Naive B cell (primary cell): ENCODE data around the gene ABCA12. TPM values are rescaled to one million over a fixed set of nuclear protein-coding genes. Genes with fewer than 3 reads are reported as not detected.

Experiments
- ATAC-seq, 2 donors: fragments of 150-1000 bp; cut with Tn5 transposase; 2 replicates each; pipeline ENCODE4 v1.10.0; 2021; ENCODE audit warnings: low read depth in 2 of 2, mild to moderate bottlenecking in 2 of 2, moderate library complexity in 2 of 2
- DNase-seq: peaks from one replicate; pipeline ENCODE4 v3.0.0; 2022
- H3K27ac Mint-ChIP-seq, 6 donors: one replicate each; pipeline ENCODE4 v1.8.0; 2020 to 2022; ENCODE audit warnings: mild to moderate bottlenecking in 6 of 6, mixed read lengths in 6 of 6, moderate library complexity in 5 of 6, inconsistent platforms in 2 of 6
- H3K27me3 Mint-ChIP-seq, 3 donors: one replicate each; pipeline ENCODE4 v1.8.0; 2021 to 2022; ENCODE audit warnings: mixed read lengths in 3 of 3, mild to moderate bottlenecking in 1 of 3
- H3K36me3 Mint-ChIP-seq, 2 donors: one replicate each; pipeline ENCODE4 v1.8.0; 2020 to 2022; ENCODE audit warnings: mixed read lengths in 2 of 2, inconsistent platforms in 1 of 2, mild to moderate bottlenecking in 1 of 2
- H3K4me1 Mint-ChIP-seq, 3 donors: one replicate each; pipeline ENCODE4 v1.8.0; 2020 to 2022; ENCODE audit warnings: mixed read lengths in 3 of 3, inconsistent platforms in 1 of 3, mild to moderate bottlenecking in 1 of 3, moderate library complexity in 1 of 3
- H3K4me3 Mint-ChIP-seq, 8 donors: one replicate each; pipeline ENCODE4 v1.8.0; 2020 to 2022; ENCODE audit warnings: mild to moderate bottlenecking in 8 of 8, mixed read lengths in 8 of 8, moderate library complexity in 8 of 8, inconsistent platforms in 2 of 8
- H3K9me3 Mint-ChIP-seq, 7 donors: one replicate each; pipeline ENCODE4 v1.8.0; 2020 to 2022; ENCODE audit warnings: mixed read lengths in 7 of 7, mild to moderate bottlenecking in 5 of 7, inconsistent platforms in 2 of 7, moderate library complexity in 1 of 7
- polyA plus RNA-seq, 6 donors: library from polyadenylated mRNA; unstranded; fragments of 300-500 nt; fragmentation: Illumina TruSeq; gene quantifications; one replicate each; pipeline ENCODE4 v1.2.3, GENCODE V29; 2021; ENCODE audit warnings: low read depth in 6 of 6

Gene ABCA12
- polyA plus RNA-seq, 6 donors from 2014 or later, result not detected

DNA sequence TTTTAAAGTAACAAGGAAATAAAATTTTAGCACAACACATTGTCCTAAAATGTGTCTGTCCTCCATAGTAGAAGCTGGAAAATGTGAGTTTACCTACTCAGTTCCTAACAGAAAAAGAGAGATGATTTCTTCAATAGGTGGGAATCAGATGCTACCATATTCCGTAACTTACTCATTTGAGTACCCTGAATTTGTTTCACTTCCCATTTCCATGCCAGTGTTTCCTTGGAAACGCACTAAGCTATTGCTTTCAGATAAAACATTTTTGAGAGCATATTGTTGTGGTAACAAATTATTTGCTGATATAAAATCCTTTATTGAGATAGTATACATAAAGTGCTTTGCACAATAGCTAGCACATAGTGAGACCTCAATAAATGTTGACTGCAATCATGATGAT is 191.5 kb downstream of the ABCA12 start:
- no peaks in the 10 kb centered on the region for H3K36me3 Mint-ChIP-seq
- ATAC-seq, result no peak
- H3K9me3 Mint-ChIP-seq, result no peaks in the 10 kb centered on the region
- H3K27ac Mint-ChIP-seq, result no peak overlapping the region
- no peak for DNase-seq
- no peaks in the 10 kb centered on the region for H3K4me1 Mint-ChIP-seq
- no peak overlapping the region for H3K4me3 Mint-ChIP-seq
- no peaks in the 10 kb centered on the region for H3K27me3 Mint-ChIP-seq

DNA sequence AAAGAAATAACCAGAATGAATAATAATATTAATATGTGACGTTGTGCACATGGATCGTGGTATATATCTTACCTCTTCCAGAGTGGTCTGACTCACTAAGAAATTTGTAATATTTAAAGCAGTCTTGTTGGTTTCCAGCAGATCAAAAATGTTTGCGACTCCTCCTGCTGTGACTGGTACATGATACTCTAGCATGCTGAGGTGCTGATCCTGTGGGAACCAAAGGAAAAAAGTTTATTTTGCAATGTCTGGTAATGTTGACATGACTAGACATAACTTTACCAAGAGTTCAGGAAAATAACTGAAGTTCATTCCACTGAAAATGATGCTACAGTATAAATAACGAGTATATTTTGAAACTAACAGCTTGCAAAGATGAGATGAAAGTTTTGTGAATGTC is 204.4 kb downstream of the ABCA12 start:
- DNase-seq, result no peak
- ATAC-seq, result no peak
- Mint-ChIP-seq H3K4me1 (no peaks in the 10 kb centered on the region), H3K4me3 (no peak overlapping the region), H3K27me3 (no peaks in the 10 kb centered on the region), H3K27ac (peak overlapping the region in 1 of 6 donors; percentile 5), H3K9me3 (peaks cover 0 to 2% (median 0%) of the 10 kb centered on the region in 7 donors), H3K36me3 (no peaks in the 10 kb centered on the region)

DNA sequence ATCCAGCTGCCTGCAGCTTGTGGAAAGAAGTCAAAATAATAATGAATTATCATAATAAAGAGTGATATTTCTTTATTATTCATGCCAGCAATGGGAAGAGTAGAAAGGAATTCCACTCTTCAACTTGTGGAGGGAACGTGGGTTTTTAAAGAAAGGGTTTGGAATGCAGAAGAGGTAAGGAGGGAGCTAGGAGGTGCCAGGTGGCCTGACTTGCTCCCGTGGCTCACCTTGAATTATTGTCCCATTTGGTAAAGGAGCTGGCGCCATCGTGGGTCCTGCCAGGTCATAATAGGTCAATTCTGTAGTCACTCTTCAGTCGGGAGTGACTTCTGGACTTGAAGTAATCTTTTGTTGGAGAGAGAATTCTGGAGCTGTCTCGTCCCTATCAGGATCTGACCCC is 233.8 kb downstream of the ABCA12 start:
- Mint-ChIP-seq H3K4me1 (no peaks in the 10 kb centered on the region), H3K36me3 (no peaks in the 10 kb centered on the region), H3K4me3 (no peak overlapping the region), H3K27ac (no peak overlapping the region), H3K9me3 (peaks cover 0 to 6% (median 0%) of the 10 kb centered on the region in 7 donors), H3K27me3 (no peaks in the 10 kb centered on the region)
- ATAC-seq (no peak), DNase-seq (no peak)

DNA sequence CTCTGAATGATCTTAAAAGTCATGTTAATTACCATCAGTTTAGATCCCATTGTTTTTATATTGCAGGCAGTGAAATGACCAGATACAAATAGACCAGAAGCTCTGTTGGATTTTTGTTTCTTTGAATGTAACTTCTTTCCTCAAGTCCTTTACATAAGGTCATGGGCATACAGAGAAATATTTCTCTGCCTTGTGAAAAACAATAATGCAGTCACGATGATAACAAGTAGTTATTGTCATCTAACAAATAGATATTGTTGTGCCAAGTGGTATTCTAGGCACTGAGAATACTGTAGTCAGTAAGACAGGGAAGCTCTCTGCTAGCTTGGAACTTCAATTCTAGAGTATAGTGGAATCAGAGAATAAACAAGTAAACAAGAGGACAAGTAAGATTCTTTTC is 234.2 kb downstream of the ABCA12 start:
- Mint-ChIP-seq H3K36me3 (no peaks in the 10 kb centered on the region), H3K4me3 (no peak overlapping the region), H3K27me3 (no peaks in the 10 kb centered on the region), H3K9me3 (peaks cover 0 to 2% (median 0%) of the 10 kb centered on the region in 7 donors), H3K27ac (no peak overlapping the region), H3K4me1 (no peaks in the 10 kb centered on the region)
- ATAC-seq (no peak), DNase-seq (no peak)

DNA sequence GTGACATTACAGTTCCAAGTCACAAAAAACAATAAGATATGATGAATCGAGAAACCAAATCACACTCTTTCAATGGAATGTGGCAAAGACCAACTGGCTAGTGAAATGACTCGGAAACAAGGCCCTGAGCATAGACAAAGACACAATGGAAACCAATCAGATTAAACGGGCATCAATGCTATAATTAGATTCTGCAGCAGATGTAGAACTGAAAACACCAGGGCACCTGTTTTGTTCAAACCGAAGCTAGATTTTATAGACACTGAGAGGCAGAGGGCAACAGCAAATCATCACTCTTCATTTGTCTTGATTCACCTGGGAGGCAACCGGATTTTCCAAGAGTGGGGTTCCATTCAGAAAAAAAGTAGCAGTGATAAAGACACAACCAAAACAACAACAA is 236.1 kb downstream of the ABCA12 start:
- Mint-ChIP-seq H3K9me3 (peaks cover 0 to 2% (median 0%) of the 10 kb centered on the region in 7 donors), H3K27me3 (no peaks in the 10 kb centered on the region), H3K27ac (no peak overlapping the region), H3K36me3 (no peaks in the 10 kb centered on the region), H3K4me3 (no peak overlapping the region), H3K4me1 (no peaks in the 10 kb centered on the region)
- DNase-seq, result no peak
- no peak for ATAC-seq

DNA sequence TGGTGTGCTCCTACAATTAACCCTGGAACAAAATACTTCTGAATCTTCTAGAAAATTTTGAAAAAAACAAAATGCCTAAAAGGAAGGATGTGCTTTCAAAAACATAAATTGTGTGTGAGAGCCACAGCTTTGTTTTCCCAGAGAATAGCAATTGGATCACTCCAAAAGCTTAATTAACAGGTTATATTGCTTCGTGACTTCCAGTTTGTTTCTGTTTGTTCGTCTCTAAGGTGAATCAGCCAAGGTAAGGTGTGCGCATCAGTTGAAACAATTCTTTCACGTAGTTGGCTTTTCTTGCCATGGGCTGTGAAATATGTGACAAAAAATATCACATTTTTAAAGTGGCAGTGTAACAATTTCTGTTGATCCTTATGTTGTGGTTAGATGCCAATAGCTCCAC is 238.7 kb downstream of the ABCA12 start:
- DNase-seq (no peak), ATAC-seq (no peak)
- Mint-ChIP-seq H3K4me1 (peaks cover 0 to 8% (median 0%) of the 10 kb centered on the region in 3 donors), H3K27ac (no peak overlapping the region), H3K4me3 (no peak overlapping the region), H3K9me3 (peaks cover 0 to under 1% (median 0%) of the 10 kb centered on the region in 7 donors), H3K27me3 (no peaks in the 10 kb centered on the region), H3K36me3 (no peaks in the 10 kb centered on the region)

DNA sequence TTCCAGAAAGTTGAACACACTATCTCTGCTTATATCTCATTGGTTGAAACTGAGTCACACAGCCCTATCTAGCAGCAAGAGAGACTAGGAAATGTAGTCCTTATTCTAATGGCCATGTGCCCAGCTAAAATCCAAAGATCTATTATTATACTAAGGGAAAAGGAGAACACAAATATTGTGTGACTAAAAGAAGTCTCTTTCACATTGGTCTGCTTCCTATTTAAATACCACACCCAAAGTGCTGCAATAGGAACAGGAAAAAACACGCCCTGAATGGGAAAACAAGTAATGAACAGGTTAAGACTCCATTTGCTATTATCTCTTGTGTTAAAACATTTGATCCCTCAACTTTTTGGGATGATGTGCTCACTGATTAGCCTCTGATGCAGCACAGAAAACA is 242.2 kb downstream of the ABCA12 start:
- peaks cover 0 to 8% (median 0%) of the 10 kb centered on the region in 3 donors for H3K4me1 Mint-ChIP-seq
- H3K4me3 Mint-ChIP-seq, result no peak overlapping the region
- ATAC-seq, result no peak
- H3K36me3 Mint-ChIP-seq, result no peaks in the 10 kb centered on the region
- DNase-seq, result no peak
- H3K9me3 Mint-ChIP-seq, result no peaks in the 10 kb centered on the region
- no peaks in the 10 kb centered on the region for H3K27me3 Mint-ChIP-seq
- no peak overlapping the region for H3K27ac Mint-ChIP-seq

DNA sequence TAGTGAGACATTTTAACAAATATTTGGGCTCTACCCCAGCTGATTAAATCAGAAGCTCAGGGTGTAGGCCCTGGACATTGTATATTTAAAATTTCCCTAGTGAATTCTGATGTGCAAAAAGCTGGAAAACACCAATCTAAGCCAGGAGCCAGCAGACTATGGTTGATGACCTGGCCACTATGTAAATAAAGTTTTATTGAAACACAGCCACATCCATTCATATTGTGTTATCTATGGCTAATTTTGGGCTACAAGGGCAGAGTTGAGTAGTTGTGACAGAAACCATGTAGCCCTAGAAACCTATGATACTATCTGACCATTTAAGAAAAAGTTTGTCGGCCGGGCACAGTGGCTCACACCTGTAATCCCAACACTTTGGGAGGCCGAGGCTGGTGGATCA is 243.0 kb downstream of the ABCA12 start:
- H3K36me3 Mint-ChIP-seq, result no peaks in the 10 kb centered on the region
- ATAC-seq, result no peak
- no peak for DNase-seq
- no peaks in the 10 kb centered on the region for H3K27me3 Mint-ChIP-seq
- H3K9me3 Mint-ChIP-seq, result no peaks in the 10 kb centered on the region
- no peak overlapping the region for H3K4me3 Mint-ChIP-seq
- H3K27ac Mint-ChIP-seq, result no peak overlapping the region
- H3K4me1 Mint-ChIP-seq, result peaks cover 0 to 8% (median 0%) of the 10 kb centered on the region in 3 donors

DNA sequence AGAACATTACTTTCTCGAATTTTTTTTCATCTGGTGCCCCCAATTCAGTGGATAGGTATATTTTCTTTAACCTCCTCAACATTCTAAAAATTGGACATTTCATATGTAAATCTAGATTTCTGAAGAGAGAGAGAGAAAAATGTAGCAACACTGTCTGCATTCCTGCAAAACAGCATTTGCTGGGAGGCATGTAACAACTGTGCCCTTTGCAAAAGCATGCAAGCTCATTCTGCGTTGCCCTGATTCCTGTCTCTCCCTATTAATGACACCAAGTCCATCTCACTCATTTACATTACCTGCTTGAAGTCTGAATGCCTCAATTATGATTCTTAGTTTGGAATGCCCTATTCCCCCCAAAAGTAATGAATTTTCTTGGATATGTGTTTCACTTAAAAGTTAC is 249.1 kb downstream of the ABCA12 start:
- Mint-ChIP-seq H3K27me3 (no peaks in the 10 kb centered on the region), H3K36me3 (no peaks in the 10 kb centered on the region), H3K4me3 (no peak overlapping the region), H3K27ac (no peak overlapping the region), H3K9me3 (no peaks in the 10 kb centered on the region), H3K4me1 (no peaks in the 10 kb centered on the region)
- no peak for ATAC-seq
- no peak for DNase-seq

DNA sequence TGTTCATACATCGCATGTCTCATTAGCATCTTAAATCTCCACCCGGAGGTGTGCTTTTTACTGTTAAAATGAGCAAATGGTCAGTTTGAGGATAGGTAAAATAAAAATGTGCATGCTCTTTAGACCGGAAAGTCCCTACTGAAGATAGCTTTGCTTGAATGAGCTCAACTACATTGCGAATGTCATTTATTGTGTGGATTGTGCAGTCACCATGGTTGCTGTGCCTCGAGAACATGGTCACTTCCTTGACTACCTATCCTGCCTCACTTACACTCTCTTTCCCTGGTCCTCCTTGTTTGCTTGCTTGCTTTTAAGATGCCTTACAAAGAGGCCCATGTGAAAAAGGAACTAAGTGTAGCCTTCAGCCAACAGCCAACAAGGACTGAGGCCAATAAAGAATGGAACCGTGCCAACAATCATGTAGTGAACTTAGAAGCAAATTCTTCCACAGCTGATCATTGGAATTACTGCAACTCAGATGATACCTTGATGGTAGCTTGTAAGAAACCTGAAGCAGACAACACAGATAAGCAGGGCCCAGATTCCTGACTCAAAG is 256.7 kb downstream of the ABCA12 start:
- Mint-ChIP-seq H3K9me3 (peaks cover 0 to 5% (median 0%) of the 10 kb centered on the region in 7 donors), H3K27ac (peak overlapping the region in 1 of 6 donors; percentile 62), H3K27me3 (no peaks in the 10 kb centered on the region), H3K36me3 (peaks cover 0 to 7% of the 10 kb centered on the region in 2 donors), H3K4me1 (peaks cover 0 to 4% (median 0%) of the 10 kb centered on the region in 3 donors), H3K4me3 (no peak overlapping the region)
- ATAC-seq (no peak), DNase-seq (no peak)

Other genes starting within 250 kb of the ABCA12 start
- gene ATIC, start 173.4 kb upstream of the ABCA12 start, polyA plus RNA-seq, result 100 to 1,000 TPM; 103 to 161 (median 141) TPM